ENCODE data around the gene SMIM1. TPM values are rescaled to one million over a fixed set of nuclear protein-coding genes. Genes with fewer than 3 reads are reported as not detected.

Gene SMIM1
- total RNA-seq, 2 experiments from 2014 or later: 1.5 to 2.2 TPM

GRCh38 chr1:3789421-3790300 lies 17.1 kb downstream of the SMIM1 start:
- intact Hi-C loops (cut with micrococcal nuclease): no loop called here
- CTCF ChIA-PET: no interaction called here

GRCh38 chr1:3790500-3790923 lies 18.0 kb downstream of the SMIM1 start:
- Mint-ChIP-seq H3K9me3 (no peaks in the 10 kb centered on the region), H3K27ac (no peak overlapping the region), H3K36me3 (ENCODE audit: low read depth) (peaks cover 15% of the 10 kb centered on the region), H3K4me1 (ENCODE audit: low read depth) (peaks cover 40% of the 10 kb centered on the region), H3K27me3 (no peaks in the 10 kb centered on the region), H3K4me3 (no peak overlapping the region)
- ChIA-PET CTCF (no interaction called here), POLR2A (no interaction called here)
- ATAC-seq (no peak), DNase-seq (no peak)
- TF ChIP-seq, protein P1, sequence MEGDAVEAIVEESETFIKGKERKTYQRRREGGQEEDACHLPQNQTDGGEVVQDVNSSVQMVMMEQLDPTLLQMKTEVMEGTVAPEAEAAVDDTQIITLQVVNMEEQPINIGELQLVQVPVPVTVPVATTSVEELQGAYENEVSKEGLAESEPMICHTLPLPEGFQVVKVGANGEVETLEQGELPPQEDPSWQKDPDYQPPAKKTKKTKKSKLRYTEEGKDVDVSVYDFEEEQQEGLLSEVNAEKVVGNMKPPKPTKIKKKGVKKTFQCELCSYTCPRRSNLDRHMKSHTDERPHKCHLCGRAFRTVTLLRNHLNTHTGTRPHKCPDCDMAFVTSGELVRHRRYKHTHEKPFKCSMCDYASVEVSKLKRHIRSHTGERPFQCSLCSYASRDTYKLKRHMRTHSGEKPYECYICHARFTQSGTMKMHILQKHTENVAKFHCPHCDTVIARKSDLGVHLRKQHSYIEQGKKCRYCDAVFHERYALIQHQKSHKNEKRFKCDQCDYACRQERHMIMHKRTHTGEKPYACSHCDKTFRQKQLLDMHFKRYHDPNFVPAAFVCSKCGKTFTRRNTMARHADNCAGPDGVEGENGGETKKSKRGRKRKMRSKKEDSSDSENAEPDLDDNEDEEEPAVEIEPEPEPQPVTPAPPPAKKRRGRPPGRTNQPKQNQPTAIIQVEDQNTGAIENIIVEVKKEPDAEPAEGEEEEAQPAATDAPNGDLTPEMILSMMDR (IDR thresholded peaks at IDR 0.05): no peak
- intact Hi-C loops (cut with micrococcal nuclease): no loop called here

More at GRCh38 chr1:3789421-3790300, 17.1 kb downstream of the SMIM1 start:
- no peaks in the 10 kb centered on the region for H3K9me3 Mint-ChIP-seq
- H3K27me3 Mint-ChIP-seq: no peaks in the 10 kb centered on the region
- POLR2A ChIA-PET: no interaction called here
- no peak for ATAC-seq
- peaks cover 19% of the 10 kb centered on the region for H3K36me3 Mint-ChIP-seq (ENCODE audit: low read depth)
- no peak overlapping the region for H3K4me3 Mint-ChIP-seq
- TF ChIP-seq, protein P1 (IDR thresholded peaks at IDR 0.05): no peak
- H3K4me1 Mint-ChIP-seq (ENCODE audit: low read depth): peaks cover 33% of the 10 kb centered on the region
- H3K27ac Mint-ChIP-seq: no peak overlapping the region
- no peak for DNase-seq

GRCh38 chr1:3790952-3791351 lies 18.4 kb downstream of the SMIM1 start:
- ChIA-PET CTCF (no interaction called here), POLR2A (no interaction called here)
- no peaks in the 10 kb centered on the region for H3K27me3 Mint-ChIP-seq
- ATAC-seq: no peak
- H3K4me1 Mint-ChIP-seq (ENCODE audit: low read depth): peaks cover 40% of the 10 kb centered on the region
- H3K36me3 Mint-ChIP-seq (ENCODE audit: low read depth): peaks cover 14% of the 10 kb centered on the region
- DNase-seq: no peak
- intact Hi-C loops (cut with micrococcal nuclease): no loop called here
- H3K27ac Mint-ChIP-seq: no peak overlapping the region
- no peaks in the 10 kb centered on the region for H3K9me3 Mint-ChIP-seq
- TF ChIP-seq, protein P1 (IDR thresholded peaks at IDR 0.05): no peak
- H3K4me3 Mint-ChIP-seq: no peak overlapping the region

GRCh38 chr1:3795453-3796214 lies 23.1 kb downstream of the SMIM1 start:
- peak overlapping the region; percentile 81 for H3K4me3 Mint-ChIP-seq
- intact Hi-C loops (cut with micrococcal nuclease): no loop called here
- ChIA-PET POLR2A (interaction anchor here (0.7 to 3.0 kb wide), 5 partner anchors 9 to 27 kb away, joined by 3 to 19 read pairs (median 4); no protein-coding TSS in a partner anchor), CTCF (interaction anchor here (0.8 to 1.9 kb wide), 4 partner anchors 13 to 104 kb away, joined by 3 to 12 read pairs (median 4); partner anchors contain the start of gene C1orf174)
- TF ChIP-seq, protein P1 (IDR thresholded peaks at IDR 0.05): no peak
- H3K9me3 Mint-ChIP-seq: no peaks in the 10 kb centered on the region
- peaks cover 35% of the 10 kb centered on the region for H3K4me1 Mint-ChIP-seq (ENCODE audit: low read depth)
- no peak for DNase-seq
- peak overlapping the region; percentile 50 for H3K27ac Mint-ChIP-seq
- peaks cover 2% of the 10 kb centered on the region for H3K27me3 Mint-ChIP-seq
- ATAC-seq: peak; percentile 11
- H3K36me3 Mint-ChIP-seq (ENCODE audit: low read depth): peaks cover 7% of the 10 kb centered on the region

Data from activated CD8-positive, alpha-beta T cell treated with anti-CD3 and anti-CD28 coated beads for 36 hours (primary cell).